Astrocyte (in vitro differentiated cells and primary cell): ENCODE results near the gene CTNNA3. TPM values are rescaled to one million over a fixed set of nuclear protein-coding genes. Genes with fewer than 3 reads are reported as not detected.

Source experiments
- DNase-seq: peaks from one replicate; pipeline ENCODE4 v3.0.0-alpha.2; 2010; ENCODE audit warnings: low read depth
- FAIRE-seq: peaks from 2 replicates; lab custom pipeline; 2011; peaks lifted over from hg19 to GRCh38; lab: Jason Lieb, UNC
- H2AFZ ChIP-seq: 2 replicates; pipeline ENCODE4 v1.6.0; 2012; ENCODE audit warnings: low read depth, low read length, inconsistent platforms
- H3K27ac ChIP-seq: 2 replicates; pipeline ENCODE4 v1.5.1; 2011; ENCODE audit warnings: low read depth, low read length, inconsistent platforms
- H3K27me3 ChIP-seq: 2 replicates; pipeline ENCODE4 v1.6.0; 2011; ENCODE audit warnings: low read length, inconsistent platforms; ENCODE audit not compliant: insufficient read depth
- H3K36me3 ChIP-seq: 2 replicates; pipeline ENCODE4 v1.5.1; 2011; ENCODE audit warnings: low read length, inconsistent platforms; ENCODE audit not compliant: insufficient read depth
- H3K4me1 ChIP-seq: 2 replicates; pipeline ENCODE4 v1.5.1; 2011; ENCODE audit warnings: low read length, inconsistent platforms; ENCODE audit not compliant: insufficient read depth
- H3K4me2 ChIP-seq: 2 replicates; pipeline ENCODE4 v1.6.0; 2012; ENCODE audit warnings: low read length, inconsistent platforms
- H3K4me3 ChIP-seq: 2 replicates; pipeline ENCODE4 v1.5.1; 2011; ENCODE audit warnings: low read depth, mild to moderate bottlenecking, low read length, inconsistent platforms; ENCODE audit not compliant: insufficient read depth
- H3K79me2 ChIP-seq: 2 replicates; pipeline ENCODE4 v1.6.0; 2012; ENCODE audit warnings: mild to moderate bottlenecking, low read length, inconsistent platforms; ENCODE audit not compliant: insufficient read depth
- H3K9ac ChIP-seq: 2 replicates; pipeline ENCODE4 v1.6.0; 2012; ENCODE audit warnings: mild to moderate bottlenecking, low read length, inconsistent platforms
- H3K9me3 ChIP-seq: 2 replicates; pipeline ENCODE4 v1.5.1; 2012; ENCODE audit warnings: low read depth, mild to moderate bottlenecking, low read length, inconsistent platforms; ENCODE audit not compliant: insufficient read depth
- H4K20me1 ChIP-seq: 2 replicates; pipeline ENCODE4 v1.6.0; 2012; ENCODE audit warnings: low read length, inconsistent platforms; ENCODE audit not compliant: insufficient read depth
- H3K27ac Mint-ChIP-seq: one replicate; pipeline ENCODE4 v1.8.0; 2021; ENCODE audit warnings: mild to moderate bottlenecking, mixed read lengths; ENCODE audit not compliant: unreplicated experiment
- H3K27me3 Mint-ChIP-seq: one replicate; pipeline ENCODE4 v1.8.0; 2021; ENCODE audit warnings: low read depth, mixed read lengths; ENCODE audit not compliant: unreplicated experiment
- H3K36me3 Mint-ChIP-seq: one replicate; pipeline ENCODE4 v1.8.0; 2021; ENCODE audit warnings: low read depth, mixed read lengths; ENCODE audit not compliant: unreplicated experiment
- H3K4me1 Mint-ChIP-seq: one replicate; pipeline ENCODE4 v1.8.0; 2021; ENCODE audit warnings: low read depth, mixed read lengths; ENCODE audit not compliant: unreplicated experiment
- H3K4me3 Mint-ChIP-seq: one replicate; pipeline ENCODE4 v1.8.0; 2021; ENCODE audit warnings: mild to moderate bottlenecking, moderate library complexity, mixed read lengths; ENCODE audit not compliant: unreplicated experiment
- H3K9me3 Mint-ChIP-seq: one replicate; pipeline ENCODE4 v1.8.0; 2021; ENCODE audit warnings: mild to moderate bottlenecking, mixed read lengths; ENCODE audit not compliant: unreplicated experiment
- CTCF ChIP-seq: IDR thresholded peaks from 2 replicates; pipeline ENCODE4 v1.5.1; 2011; ENCODE audit warnings: low read depth, mild to moderate bottlenecking, inconsistent platforms, low read length, moderate library complexity; ENCODE audit not compliant: insufficient read depth
- EZH2 ChIP-seq: IDR thresholded peaks from 2 replicates; pipeline ENCODE4 v1.6.1; 2012; ENCODE audit warnings: mild to moderate bottlenecking, low read length, inconsistent platforms; ENCODE audit not compliant: insufficient read depth
- total RNA-seq: library from RNA; stranded (reverse); gene quantifications from 2 replicates; pipeline ENCODE4 v1.2.1, GENCODE V29; 2021

Gene CTNNA3
- total RNA-seq, 1 donor from 2014 or later, result 0.73 TPM

GRCh38 chr10:66321723-66322665, 1374.0 kb downstream of the CTNNA3 start:
- Histone ChIP-seq H3K27ac (no peak overlapping the region), H4K20me1 (no peaks in the 10 kb centered on the region), H3K4me1 (no peaks in the 10 kb centered on the region), H3K9ac (no peak overlapping the region), H3K79me2 (no peaks in the 10 kb centered on the region), H3K4me3 (no peak overlapping the region), H3K27me3 (no peaks in the 10 kb centered on the region), H3K9me3 (no peaks in the 10 kb centered on the region), H3K4me2 (peak overlapping the region; percentile 13), H2AFZ (no peak overlapping the region), H3K36me3 (no peaks in the 10 kb centered on the region)
- Mint-ChIP-seq H3K4me3 (no peak overlapping the region), H3K4me1 (peaks cover 10% of the 10 kb centered on the region), H3K36me3 (no peaks in the 10 kb centered on the region), H3K27me3 (no peaks in the 10 kb centered on the region), H3K9me3 (no peaks in the 10 kb centered on the region), H3K27ac (no peak overlapping the region)
- TF ChIP-seq EZH2, result no peak
- no peak for TF ChIP-seq CTCF
- DNase-seq (peak; percentile 0), FAIRE-seq (no peak)

GRCh38 chr10:66318761-66319160, 1377.2 kb downstream of the CTNNA3 start:
- no peaks in the 10 kb centered on the region for H4K20me1 ChIP-seq
- H3K4me3 ChIP-seq, result no peak overlapping the region
- H3K9me3 Mint-ChIP-seq, result no peaks in the 10 kb centered on the region
- H3K9ac ChIP-seq, result no peak overlapping the region
- no peaks in the 10 kb centered on the region for H3K4me1 ChIP-seq
- H2AFZ ChIP-seq, result no peak overlapping the region
- no peak overlapping the region for H3K4me3 Mint-ChIP-seq
- H3K27ac ChIP-seq, result no peak overlapping the region
- TF ChIP-seq EZH2 (no peak), CTCF (no peak)
- no peak overlapping the region for H3K4me2 ChIP-seq
- H3K27ac Mint-ChIP-seq, result no peak overlapping the region
- no peaks in the 10 kb centered on the region for H3K36me3 Mint-ChIP-seq
- no peaks in the 10 kb centered on the region for H3K27me3 Mint-ChIP-seq
- DNase-seq (no peak), FAIRE-seq (no peak)
- H3K4me1 Mint-ChIP-seq, result peaks cover 10% of the 10 kb centered on the region
- H3K79me2 ChIP-seq, result no peaks in the 10 kb centered on the region
- H3K36me3 ChIP-seq, result no peaks in the 10 kb centered on the region
- no peaks in the 10 kb centered on the region for H3K27me3 ChIP-seq
- no peaks in the 10 kb centered on the region for H3K9me3 ChIP-seq

GRCh38 chr10:66307826-66308225, 1388.2 kb downstream of the CTNNA3 start:
- FAIRE-seq (no peak), DNase-seq (no peak)
- no peaks in the 10 kb centered on the region for H3K27me3 Mint-ChIP-seq
- no peak overlapping the region for H3K9ac ChIP-seq
- H3K36me3 ChIP-seq, result no peaks in the 10 kb centered on the region
- H3K4me1 Mint-ChIP-seq, result no peaks in the 10 kb centered on the region
- no peak overlapping the region for H3K4me3 ChIP-seq
- H3K9me3 ChIP-seq, result no peaks in the 10 kb centered on the region
- H3K4me3 Mint-ChIP-seq, result no peak overlapping the region
- TF ChIP-seq CTCF, result no peak
- no peak for TF ChIP-seq EZH2
- no peaks in the 10 kb centered on the region for H3K9me3 Mint-ChIP-seq
- H3K36me3 Mint-ChIP-seq, result no peaks in the 10 kb centered on the region
- H3K4me1 ChIP-seq, result no peaks in the 10 kb centered on the region
- H2AFZ ChIP-seq, result no peak overlapping the region
- no peak overlapping the region for H3K27ac ChIP-seq
- no peaks in the 10 kb centered on the region for H3K27me3 ChIP-seq
- no peaks in the 10 kb centered on the region for H3K79me2 ChIP-seq
- no peak overlapping the region for H3K4me2 ChIP-seq
- no peak overlapping the region for H3K27ac Mint-ChIP-seq
- no peaks in the 10 kb centered on the region for H4K20me1 ChIP-seq
